SU-DHL-6 (cell line): ENCODE data around the gene INSIG2.

Source experiments
- H2AFZ ChIP-seq: fragments of 200-600 bp; sonication (generic); 2 replicates; pipeline ENCODE4 v1.6.1; 2014; ENCODE audit warnings: low read depth, mild to moderate bottlenecking, moderate library complexity, mixed read lengths, antibody characterized with exemption, low read length; ENCODE audit not compliant: severe bottlenecking
- H3F3A ChIP-seq: fragments of 200-600 bp; shearing (Covaris generic); 2 replicates; pipeline ENCODE4 v1.6.0; 2016; ENCODE audit warnings: antibody characterized with exemption, mild to moderate bottlenecking; ENCODE audit not compliant: insufficient read depth
- H3K27ac ChIP-seq: fragments of 200-600 bp; sonication (generic); 2 replicates; pipeline ENCODE4 v1.5.1; 2016; ENCODE audit warnings: low read depth, mild to moderate bottlenecking, low read length, moderate library complexity, mixed read lengths
- H3K27me3 ChIP-seq: fragments of 200-600 bp; sonication (generic), shearing (Covaris generic); 2 replicates; pipeline ENCODE4 v1.6.0; 2014; ENCODE audit warnings: mild to moderate bottlenecking, low read length
- H3K36me3 ChIP-seq: fragments of 200-600 bp; sonication (generic); 2 replicates; pipeline ENCODE4 v1.6.1; 2014; ENCODE audit warnings: mild to moderate bottlenecking, low read length, mixed read lengths
- H3K4me2 ChIP-seq: fragments of 300-600, 200-600 bp; shearing (Covaris generic), sonication (generic); 2 replicates; pipeline ENCODE4 v1.6.0; 2014; ENCODE audit warnings: low read length, low read depth, mild to moderate bottlenecking; ENCODE audit not compliant: poor library complexity, severe bottlenecking
- H3K4me3 ChIP-seq: fragments of 200-600 bp; sonication (generic); 2 replicates; pipeline ENCODE4 v1.5.1; 2014; ENCODE audit warnings: antibody characterized with exemption, low read length, mild to moderate bottlenecking, mixed read lengths; ENCODE audit not compliant: insufficient read depth, poor library complexity, severe bottlenecking
- H3K79me2 ChIP-seq: fragments of 200-600 bp; sonication (generic); 2 replicates; pipeline ENCODE4 v1.6.1; 2014; ENCODE audit warnings: mild to moderate bottlenecking, low read length, moderate library complexity; ENCODE audit not compliant: insufficient read depth
- H3K9ac ChIP-seq: fragments of 200-600 bp; sonication (generic); 2 replicates; pipeline ENCODE4 v1.7.0; 2014; ENCODE audit warnings: mild to moderate bottlenecking, low read length
- H3K9me2 ChIP-seq: fragments of 200-600 bp; sonication (generic); replicated peaks from 2 replicates; pipeline ENCODE4 v1.6.1; 2014; ENCODE audit warnings: low read length; ENCODE audit not compliant: insufficient read depth
- H3K9me3 ChIP-seq: fragments of 200-600 bp; sonication (generic); 2 replicates; pipeline ENCODE4 v1.6.1; 2014; ENCODE audit warnings: low read length, mixed read lengths; ENCODE audit not compliant: insufficient read depth
- H4K20me1 ChIP-seq: fragments of 200-600 bp; sonication (generic); 2 replicates; pipeline ENCODE4 v1.6.1; 2014; ENCODE audit warnings: low read depth, mild to moderate bottlenecking, antibody characterized with exemption, low read length, moderate library complexity, mixed read lengths
- CTCF ChIP-seq: fragments of 200-600 bp; sonication (generic); IDR thresholded peaks from one replicate; pipeline ENCODE4 v1.5.1; 2017; ENCODE audit warnings: antibody characterized with exemption, mild to moderate bottlenecking, low read length, moderate library complexity; ENCODE audit not compliant: insufficient read depth, poor library complexity, severe bottlenecking
- EZH2phosphoT487 ChIP-seq: fragments of 200-600 bp; sonication (generic), shearing (Covaris generic); conservative IDR thresholded peaks from 2 replicates; pipeline ENCODE4 v1.6.1; 2018; ENCODE audit warnings: mild to moderate bottlenecking, antibody characterized with exemption, low read length, moderate library complexity, mixed read lengths

The INSIG2 gene

GRCh38 chr2:118121986-118122524, 33.8 kb downstream of the INSIG2 start:
- Histone ChIP-seq H4K20me1 (no peaks in the 10 kb centered on the region), H3K4me3 (no peak overlapping the region), H3K9me2 (no peaks in the 10 kb centered on the region), H2AFZ (no peak overlapping the region), H3F3A (no peaks in the 10 kb centered on the region), H3K4me2 (no peak overlapping the region), H3K36me3 (no peaks in the 10 kb centered on the region), H3K9me3 (no peaks in the 10 kb centered on the region), H3K27ac (no peak overlapping the region), H3K27me3 (no peaks in the 10 kb centered on the region), H3K79me2 (no peaks in the 10 kb centered on the region), H3K9ac (no peak overlapping the region)
- TF ChIP-seq CTCF (no peak), EZH2phosphoT487 (no peak)

GRCh38 chr2:118122594-118123281, 34.5 kb downstream of the INSIG2 start:
- Histone ChIP-seq H3K36me3 (no peaks in the 10 kb centered on the region), H3K79me2 (no peaks in the 10 kb centered on the region), H3K4me2 (no peak overlapping the region), H3K27ac (no peak overlapping the region), H2AFZ (no peak overlapping the region), H3K27me3 (no peaks in the 10 kb centered on the region), H3F3A (no peaks in the 10 kb centered on the region), H3K9me3 (no peaks in the 10 kb centered on the region), H3K9me2 (no peaks in the 10 kb centered on the region), H3K4me3 (no peak overlapping the region), H4K20me1 (no peaks in the 10 kb centered on the region), H3K9ac (no peak overlapping the region)
- TF ChIP-seq EZH2phosphoT487 (no peak), CTCF (no peak)

- H3K4me3 ChIP-seq = no peak overlapping the region
- no peak overlapping the region for H3K9ac ChIP-seq
- H3K79me2 ChIP-seq = no peaks in the 10 kb centered on the region
- H4K20me1 ChIP-seq = no peaks in the 10 kb centered on the region
- H3K36me3 ChIP-seq = no peaks in the 10 kb centered on the region
- no peaks in the 10 kb centered on the region for H3F3A ChIP-seq
- H3K27me3 ChIP-seq = no peaks in the 10 kb centered on the region
- TF ChIP-seq CTCF (no peak), EZH2phosphoT487 (no peak)
- no peak overlapping the region for H3K4me2 ChIP-seq
- no peak overlapping the region for H3K27ac ChIP-seq
- H3K9me2 ChIP-seq = no peaks in the 10 kb centered on the region
- no peaks in the 10 kb centered on the region for H3K9me3 ChIP-seq
- H2AFZ ChIP-seq = no peak overlapping the region
Measured at GRCh38 chr2:118123561-118124232, 35.4 kb downstream of the INSIG2 start.
